HG03457 (cell line): Measurements from ENCODE around the gene CREB5.
"Not testable (repeated sequence)": the region's sequence is repeated elsewhere in the genome, so short reads cannot be mapped to it uniquely, and the experiment has no call there.

Experiments used
- ATAC-seq: cut with Tn5 transposase; IDR thresholded peaks from one replicate; pipeline ENCODE4 v1.9.1; 2021; ENCODE audit warnings: moderate number of reproducible peaks; ENCODE audit not compliant: unreplicated experiment

Gene CREB5

DNA sequence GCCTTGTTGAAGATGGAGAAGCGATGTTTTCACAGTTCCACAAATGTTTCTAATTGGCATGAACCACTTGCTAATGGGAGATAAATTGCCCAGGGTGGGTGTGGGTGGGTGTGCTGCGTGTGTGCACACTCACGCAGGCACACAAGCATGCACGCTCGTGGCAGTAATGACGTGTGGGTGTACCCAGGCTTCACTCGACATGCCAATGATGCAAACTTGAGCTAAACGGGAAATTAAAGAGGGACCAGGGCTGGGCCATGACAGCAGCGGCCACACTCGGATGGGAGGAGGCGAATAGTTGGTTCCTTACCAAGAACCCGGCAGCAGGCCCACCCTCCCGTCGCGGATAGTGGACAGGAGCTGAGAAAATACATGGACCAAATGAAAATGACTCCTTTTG lies 386.0 kb downstream of the CREB5 start:
- ATAC-seq: no peak

- no peak for ATAC-seq
These were observed 387.3 kb downstream of the CREB5 start for GRCh38 chr7:28799619-28800018.

DNA sequence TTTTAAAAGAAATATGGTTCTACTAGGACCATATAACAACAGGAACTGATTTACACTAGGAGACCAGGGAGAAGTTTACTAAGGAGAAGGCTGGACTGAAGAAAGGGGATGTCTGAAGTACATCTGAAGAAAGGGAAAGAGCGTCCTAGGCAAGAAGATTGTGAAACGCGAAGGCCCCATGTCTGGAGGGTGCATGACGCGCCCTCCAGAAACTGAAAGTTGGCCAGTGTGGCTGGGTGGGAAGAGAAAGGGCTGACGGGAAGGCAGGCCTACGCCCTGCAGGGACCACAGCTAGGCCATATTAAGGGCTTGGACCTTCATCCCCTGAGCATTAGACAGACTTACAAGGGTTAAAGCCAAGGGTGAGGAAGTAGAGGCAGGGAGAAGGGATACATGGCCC lies 387.8 kb downstream of the CREB5 start:
- ATAC-seq: no peak

DNA sequence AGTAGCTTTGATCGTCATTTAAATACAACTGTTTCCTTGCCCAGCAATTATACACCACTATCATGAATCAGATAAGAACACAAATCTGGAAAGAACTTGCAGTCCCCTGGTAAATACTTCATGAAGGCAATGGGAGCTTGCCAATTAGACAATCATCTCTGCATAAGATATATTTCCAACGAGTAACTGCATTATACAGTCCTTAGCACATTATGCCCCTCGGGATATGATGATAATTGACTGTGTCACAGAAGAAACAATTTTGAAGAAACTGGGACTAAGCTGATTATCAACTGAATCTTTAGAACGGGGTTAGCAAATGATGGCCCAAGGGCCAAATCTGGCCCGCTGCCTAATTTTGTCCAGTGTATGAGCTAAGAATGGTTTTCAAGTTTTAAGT lies 390.1 kb downstream of the CREB5 start:
- ATAC-seq: no peak

DNA sequence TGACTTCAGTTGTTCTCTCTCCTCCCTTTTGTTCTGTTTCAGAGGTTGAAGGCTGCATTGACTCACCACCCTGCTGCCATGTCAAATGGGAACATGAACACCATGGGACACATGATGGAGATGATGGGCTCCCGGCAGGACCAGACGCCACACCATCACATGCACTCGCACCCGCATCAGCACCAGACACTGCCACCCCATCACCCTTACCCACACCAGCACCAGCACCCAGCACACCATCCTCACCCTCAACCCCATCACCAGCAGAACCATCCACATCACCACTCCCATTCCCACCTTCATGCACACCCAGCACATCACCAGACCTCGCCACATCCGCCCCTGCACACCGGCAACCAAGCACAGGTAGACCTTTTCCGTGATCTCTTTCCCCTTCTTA lies 391.8 kb downstream of the CREB5 start:
- ATAC-seq: no peak

GRCh38 chr7:28804990-28805389 lies 392.7 kb downstream of the CREB5 start:
- no peak for ATAC-seq

DNA sequence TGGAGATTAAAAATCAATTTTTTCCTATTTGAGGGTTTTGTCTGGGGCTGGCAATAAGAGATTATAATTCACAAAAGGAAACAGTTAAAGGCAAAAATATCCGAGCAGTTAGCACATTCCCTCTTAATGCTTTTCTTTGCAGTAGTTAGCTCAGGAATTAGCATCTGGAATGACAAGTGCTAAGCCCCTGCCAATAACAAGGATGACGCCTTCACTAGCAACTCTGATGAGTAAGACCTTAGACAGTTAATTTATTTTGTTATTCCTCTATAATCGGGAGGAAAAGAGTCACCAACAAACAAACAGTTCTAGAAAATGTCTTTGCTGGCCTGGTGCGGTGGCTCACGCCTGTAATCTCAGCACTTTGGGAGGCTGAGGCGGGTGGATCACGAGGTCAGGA lies 394.5 kb downstream of the CREB5 start:
- no peak for ATAC-seq

DNA sequence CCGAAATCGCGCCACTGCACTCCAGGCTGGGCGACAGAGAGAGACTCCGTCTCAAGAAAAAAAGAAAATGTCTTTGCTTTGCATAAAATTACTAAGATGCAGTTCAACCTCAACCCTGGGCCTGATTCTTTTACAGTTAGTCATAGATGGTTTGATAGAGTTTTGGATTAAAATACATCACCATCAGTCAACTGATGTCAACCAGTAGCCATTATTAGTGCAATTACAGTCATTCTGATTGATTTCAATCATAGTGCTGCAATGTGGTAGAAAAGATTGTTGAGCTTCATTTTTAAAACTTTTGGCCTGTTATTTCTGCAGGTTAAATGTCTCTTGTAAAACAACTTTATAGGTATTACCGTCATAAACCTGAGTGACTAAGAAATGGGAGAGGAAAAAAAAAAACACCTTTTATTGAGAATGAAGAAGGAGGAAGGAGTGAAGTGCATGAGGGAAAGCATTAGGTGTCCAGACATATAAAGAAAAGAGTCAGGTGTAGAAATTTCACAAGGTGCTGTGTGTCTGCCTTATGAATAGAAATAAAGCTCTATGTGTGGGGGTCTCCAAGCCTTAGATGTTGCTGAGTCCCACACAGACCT lies 395.2 kb downstream of the CREB5 start:
- no peak for ATAC-seq

DNA sequence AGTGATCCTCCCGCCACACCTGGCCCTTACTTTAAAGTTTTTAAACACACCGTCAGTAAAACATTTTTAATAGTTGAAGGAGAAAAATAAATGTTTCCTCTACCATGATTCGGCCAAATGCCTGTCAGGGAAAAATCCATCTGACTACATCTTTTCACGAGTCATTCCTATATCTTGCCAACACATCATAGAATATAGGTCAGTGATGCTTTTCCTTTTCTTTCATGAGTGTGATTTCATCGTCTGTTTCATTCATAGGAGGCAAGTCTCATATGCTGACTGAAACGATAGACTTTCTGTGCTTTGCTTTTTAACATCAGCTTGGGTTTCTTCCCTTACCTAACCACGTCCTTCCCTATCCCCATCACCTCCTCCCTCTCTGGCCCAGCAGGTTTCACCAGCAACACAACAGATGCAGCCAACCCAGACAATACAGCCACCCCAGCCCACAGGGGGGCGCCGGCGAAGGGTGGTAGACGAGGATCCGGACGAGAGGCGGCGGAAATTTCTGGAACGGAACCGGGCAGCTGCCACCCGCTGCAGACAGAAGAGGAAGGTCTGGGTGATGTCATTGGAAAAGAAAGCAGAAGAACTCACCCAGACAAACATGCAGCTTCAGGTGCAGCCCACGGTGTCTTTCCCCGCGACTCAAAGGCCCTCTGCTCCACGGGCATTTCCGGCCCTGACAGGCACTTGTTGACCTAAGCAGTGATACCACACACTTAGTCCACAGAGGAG lies 396.6 kb downstream of the CREB5 start:
- no peak for ATAC-seq

- no peak for ATAC-seq
These were observed 398.7 kb downstream of the CREB5 start for GRCh38 chr7:28811008-28811407.

GRCh38 chr7:28811701-28812430 lies 399.5 kb downstream of the CREB5 start:
- ATAC-seq: no peak

DNA sequence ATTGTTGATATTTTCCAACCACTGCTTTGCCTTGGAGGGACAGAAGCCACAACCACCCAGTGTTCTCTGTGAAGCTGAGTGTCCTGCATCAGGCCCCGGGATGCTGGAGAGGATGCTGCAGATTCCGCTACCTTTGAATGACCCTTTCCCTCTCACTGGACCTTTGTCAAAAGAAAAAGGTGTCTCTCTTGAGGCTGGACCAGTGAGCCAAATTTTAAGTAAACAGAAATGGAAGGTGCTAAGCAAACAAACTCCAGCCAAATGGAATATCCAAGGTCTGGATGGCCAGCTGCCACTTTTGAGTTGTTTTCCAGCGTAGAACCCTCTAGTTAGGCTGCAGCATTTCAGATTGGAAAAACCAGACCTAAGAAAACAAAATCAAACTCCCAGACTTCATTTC lies 400.3 kb downstream of the CREB5 start:
- ATAC-seq: no peak

GRCh38 chr7:28813243-28813962 lies 401.1 kb downstream of the CREB5 start:
- no peak for ATAC-seq

DNA sequence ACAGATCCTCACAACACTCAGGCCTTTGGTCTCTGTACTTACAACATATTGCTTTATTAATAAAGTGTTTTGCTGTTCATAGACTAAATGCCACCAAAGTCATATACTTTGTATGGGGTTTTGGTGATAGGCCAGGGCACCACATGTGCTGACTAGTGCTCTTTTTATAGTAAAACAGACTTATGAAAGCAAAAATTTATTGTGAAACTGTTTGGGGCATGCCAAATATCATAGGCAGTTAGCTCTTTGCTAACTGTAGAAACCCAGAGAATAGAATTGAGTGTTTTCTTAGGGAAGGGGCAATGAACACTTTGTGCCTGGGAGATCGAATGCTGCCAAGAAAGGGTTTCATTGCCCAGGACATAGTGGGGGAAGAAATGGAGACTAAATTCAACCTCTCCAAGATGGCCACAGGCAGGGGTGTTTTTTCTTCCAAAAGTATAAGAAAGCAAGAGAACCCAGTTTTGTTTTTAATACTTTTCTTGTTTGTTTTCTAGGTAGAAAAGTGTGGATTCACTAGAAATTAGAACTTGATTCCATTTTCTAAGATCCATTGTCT lies 403.1 kb downstream of the CREB5 start:
- ATAC-seq: peak; percentile 32

GRCh38 chr7:28815928-28816373 lies 403.6 kb downstream of the CREB5 start:
- peak; percentile 57 for ATAC-seq

DNA sequence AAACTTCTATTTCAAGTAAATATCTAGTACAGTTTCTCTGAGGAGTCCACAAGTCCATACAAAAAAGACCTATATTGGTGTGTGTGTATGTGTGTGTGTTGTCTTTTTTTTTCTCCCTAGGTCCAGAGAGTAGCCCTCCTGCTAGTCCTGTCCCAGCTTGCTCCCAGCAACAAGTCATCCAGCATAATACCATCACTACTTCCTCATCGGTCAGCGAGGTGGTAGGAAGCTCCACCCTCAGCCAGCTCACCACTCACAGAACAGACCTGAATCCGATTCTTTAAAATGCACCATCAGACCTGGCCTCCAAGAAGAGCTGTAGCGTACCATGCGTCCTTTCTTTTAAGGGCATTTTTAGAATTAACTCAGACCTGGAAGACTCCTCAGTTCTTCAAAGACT lies 406.7 kb downstream of the CREB5 start:
- ATAC-seq: no peak

DNA sequence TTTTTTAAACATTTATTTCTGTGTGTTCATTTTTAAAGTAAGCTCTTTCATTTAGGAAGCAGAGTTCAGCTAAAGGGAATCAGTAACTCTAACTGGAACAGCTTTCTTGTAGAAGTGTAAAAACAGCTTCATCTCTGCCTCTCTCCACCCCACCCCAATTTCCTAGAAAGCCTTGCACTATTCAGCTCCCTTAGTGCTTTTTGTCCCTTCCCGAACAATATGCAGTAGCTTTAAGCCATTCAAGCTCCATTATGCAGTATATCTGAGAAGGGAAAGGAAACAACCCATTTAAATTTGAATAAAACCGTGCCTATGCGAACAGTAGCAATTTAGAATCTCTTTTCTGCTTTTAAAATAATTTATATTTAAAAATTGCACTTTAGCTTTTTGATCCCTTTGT lies 411.3 kb downstream of the CREB5 start:
- no peak for ATAC-seq

DNA sequence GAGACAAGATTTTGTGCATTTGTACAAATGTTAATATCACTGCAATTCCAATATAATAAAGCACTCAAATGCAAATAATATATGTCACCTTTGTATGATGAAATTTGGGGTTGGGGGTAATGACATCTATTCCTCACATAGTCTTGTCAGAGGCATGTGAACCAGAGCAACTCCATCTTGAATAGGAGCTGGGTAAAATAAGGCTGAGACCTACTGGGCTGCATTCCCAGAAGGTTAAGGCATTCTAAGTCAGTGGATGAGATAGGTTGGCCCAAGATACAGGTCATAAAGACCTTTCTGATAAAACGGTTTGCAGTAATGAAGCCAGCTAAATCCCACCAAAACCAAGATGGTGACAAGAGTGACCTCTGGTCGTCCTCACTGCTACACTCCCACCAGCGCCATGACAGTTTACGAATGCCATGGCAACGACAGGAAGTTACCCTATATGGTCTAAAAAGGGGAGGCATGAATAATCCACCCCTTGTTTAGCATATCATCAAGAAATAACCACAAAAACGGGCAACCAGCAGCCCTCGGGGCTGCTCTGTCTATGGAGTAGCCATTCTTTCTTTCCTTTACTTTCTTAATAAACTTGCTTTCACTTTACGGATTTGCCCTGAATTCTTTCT lies 413.6 kb downstream of the CREB5 start:
- ATAC-seq: not testable (repeated sequence)

DNA sequence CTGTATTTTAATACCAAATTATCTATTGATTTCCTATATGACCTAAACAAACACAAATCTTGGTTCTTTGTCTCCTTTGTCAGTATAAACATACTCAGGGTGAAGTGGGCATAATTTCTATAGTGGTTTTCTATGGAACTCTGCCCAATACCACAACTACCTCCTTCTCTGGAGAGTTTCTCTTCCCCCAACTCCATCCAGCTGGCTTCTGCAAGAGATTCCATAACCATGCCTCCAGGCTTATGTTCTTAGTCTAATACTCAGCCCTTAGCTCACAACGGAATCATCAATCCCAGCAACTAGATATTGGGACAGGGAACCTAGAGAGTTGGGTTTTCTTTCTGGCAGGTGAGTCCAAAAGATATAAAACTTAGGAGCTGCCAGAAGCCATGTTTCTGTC lies 418.5 kb downstream of the CREB5 start:
- no peak for ATAC-seq

- ATAC-seq: no peak
These were observed 420.4 kb downstream of the CREB5 start for GRCh38 chr7:28832669-28833068.

DNA sequence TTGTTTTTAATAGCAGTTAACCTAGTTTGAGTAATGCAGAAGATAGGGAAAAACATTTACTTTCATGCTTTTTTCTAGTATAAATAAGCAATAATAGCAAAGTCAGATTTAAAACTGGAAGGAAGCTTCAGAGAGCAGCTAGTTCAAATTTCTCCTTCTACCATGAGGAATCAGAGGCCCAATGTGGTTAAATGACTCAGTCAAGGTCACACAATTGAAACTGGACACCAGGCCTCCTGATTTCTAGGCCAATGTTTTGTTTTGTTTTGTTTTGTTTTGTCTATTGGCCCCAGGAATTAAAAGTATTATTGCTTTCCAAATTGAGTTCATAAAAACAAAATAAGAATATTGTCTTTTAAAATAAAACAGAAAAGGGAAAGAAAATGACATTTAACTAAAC lies 423.5 kb downstream of the CREB5 start:
- no peak for ATAC-seq
